Measurements from ENCODE around the gene ARHGEF40. TPM values are rescaled to one million over a fixed set of nuclear protein-coding genes. Genes with fewer than 3 reads are reported as not detected.
A peak's percentile ranks its signal among the peaks of the same experiment; 100 is the strongest.

Gene ARHGEF40
- polyA plus RNA-seq, 1 donor (not counting 4 experiments of a cell fraction or from before 2014, with no cell fraction given): 8.7 TPM

DNA sequence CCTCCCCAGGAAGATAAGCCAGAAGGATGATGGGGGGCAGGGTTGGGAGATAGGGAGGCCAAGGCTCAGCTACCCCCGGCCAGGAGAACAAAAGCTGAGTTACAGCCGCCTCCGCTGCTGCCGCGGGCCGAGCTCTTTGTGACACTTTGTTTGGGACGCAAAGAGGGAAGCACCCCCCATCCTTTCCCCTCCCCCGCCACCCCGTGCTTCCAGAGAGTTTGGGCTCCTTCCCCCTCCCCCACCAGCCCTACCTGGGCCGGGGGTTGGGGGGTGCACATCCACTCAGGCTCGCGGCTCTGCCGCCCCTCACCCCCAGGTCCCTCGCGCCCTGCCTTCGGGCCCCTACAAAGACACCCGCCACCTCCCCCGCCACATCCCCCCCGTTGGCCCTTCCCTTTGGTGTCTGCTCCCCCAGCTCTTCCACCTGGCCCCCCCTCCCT lies 27.6 kb downstream of the ARHGEF40 start:
- dilution Hi-C loops (cut with MboI; ENCODE audit: extremely low pct_ligation_motif_present, low sequenced_read_pairs): no loop called here
- Histone ChIP-seq H2AFZ (ENCODE audit: control insufficient read depth, low read length) (no peak overlapping the region), H4K20me1 (ENCODE audit: control insufficient read depth, extremely low read depth, insufficient read depth, low read length) (peaks cover 4% of the 10 kb centered on the region), H3K27ac (ENCODE audit: control insufficient read depth, insufficient read depth, low read length) (peak overlapping the region; percentile 66), H3K4me3 (ENCODE audit: control insufficient read depth in 2 of 3, extremely low read depth in 1 of 3, insufficient read depth in 2 of 3, low read depth in 1 of 3, low read length in 3 of 3) (peak overlapping the region; percentile 47 to 76 (median 64)), H3K36me3 (ENCODE audit: control insufficient read depth in 2 of 2, extremely low read depth in 1 of 2, insufficient read depth in 2 of 2, low read length in 2 of 2) (peaks cover 2 to 10% of the 10 kb centered on the region in 2 experiments), H3K9me1 (ENCODE audit: control insufficient read depth, extremely low read depth, insufficient read depth, low read length) (no peaks in the 10 kb centered on the region), H3K79me2 (ENCODE audit: control insufficient read depth, insufficient read depth, low read length) (peaks cover 39% of the 10 kb centered on the region), H3K9me3 (ENCODE audit: control insufficient read depth, low read depth, low read length) (no peaks in the 10 kb centered on the region), H3K27me3 (ENCODE audit: control insufficient read depth, extremely low read depth, insufficient read depth, low read length) (no peaks in the 10 kb centered on the region), H3K9ac (ENCODE audit: control insufficient read depth, extremely low read depth, insufficient read depth, low read length) (peak overlapping the region; percentile 63), H3K4me2 (ENCODE audit: control insufficient read depth, extremely low read depth, insufficient read depth, low read depth, low read length) (peak overlapping the region; percentile 87), H3K4me1 (ENCODE audit: control insufficient read depth, extremely low read depth, insufficient read depth, low read length) (peaks cover 51% of the 10 kb centered on the region)
- no peak for FAIRE-seq
- TF ChIP-seq EZH2 (IDR thresholded peaks at IDR 0.05; ENCODE audit: low read length): no peak
- TF ChIP-seq CTCF (optimal IDR thresholded peaks at IDR 0.05 in 1 of 3, IDR thresholded peaks at IDR 0.05 in 1 of 3, conservative IDR thresholded peaks at IDR 0.05 in 1 of 3; ENCODE audit: extremely low read depth in 1 of 3, insufficient read depth in 2 of 3, low read length in 3 of 3): no peak
- DNase-seq (ENCODE audit: low read depth, low spot score): no peak

- Histone ChIP-seq H3K4me1 (ENCODE audit: control insufficient read depth, extremely low read depth, insufficient read depth, low read length) (peaks cover 57% of the 10 kb centered on the region), H3K79me2 (ENCODE audit: control insufficient read depth, insufficient read depth, low read length) (peaks cover 45% of the 10 kb centered on the region), H3K9me1 (ENCODE audit: control insufficient read depth, extremely low read depth, insufficient read depth, low read length) (no peaks in the 10 kb centered on the region), H3K27me3 (ENCODE audit: control insufficient read depth, extremely low read depth, insufficient read depth, low read length) (no peaks in the 10 kb centered on the region), H2AFZ (ENCODE audit: control insufficient read depth, low read length) (peak within 1 kb of the TSS; percentile 53), H3K36me3 (ENCODE audit: control insufficient read depth in 2 of 2, extremely low read depth in 1 of 2, insufficient read depth in 2 of 2, low read length in 2 of 2) (peaks cover 0 to 4% of the 10 kb centered on the region in 2 experiments), H3K4me3 (ENCODE audit: control insufficient read depth in 2 of 3, extremely low read depth in 1 of 3, insufficient read depth in 2 of 3, low read depth in 1 of 3, low read length in 3 of 3) (peak within 1 kb of the TSS; percentile 51 to 81 (median 76)), H3K27ac (ENCODE audit: control insufficient read depth, insufficient read depth, low read length) (peak within 1 kb of the TSS; percentile 66), H3K4me2 (ENCODE audit: control insufficient read depth, extremely low read depth, insufficient read depth, low read depth, low read length) (peak within 1 kb of the TSS; percentile 87), H3K9me3 (ENCODE audit: control insufficient read depth, low read depth, low read length) (no peaks in the 10 kb centered on the region), H3K9ac (ENCODE audit: control insufficient read depth, extremely low read depth, insufficient read depth, low read length) (peak within 1 kb of the TSS; percentile 67), H4K20me1 (ENCODE audit: control insufficient read depth, extremely low read depth, insufficient read depth, low read length) (peaks cover 4% of the 10 kb centered on the region)
- DNase-seq (ENCODE audit: low read depth, low spot score): no peak
- dilution Hi-C loops (cut with MboI; ENCODE audit: extremely low pct_ligation_motif_present, low sequenced_read_pairs): no loop called here
- no peak for FAIRE-seq
- TF ChIP-seq CTCF (optimal IDR thresholded peaks at IDR 0.05 in 1 of 3, IDR thresholded peaks at IDR 0.05 in 1 of 3, conservative IDR thresholded peaks at IDR 0.05 in 1 of 3; ENCODE audit: extremely low read depth in 1 of 3, insufficient read depth in 2 of 3, low read length in 3 of 3) (no peak), EZH2 (IDR thresholded peaks at IDR 0.05; ENCODE audit: low read length) (no peak)
Measured at GRCh38 chr14:21098076-21098891, 28.2 kb downstream of the ARHGEF40 start, which contains the start of gene ZNF219. TSS of gene ZNF219 (minus strand) at chr14:21098655. CDS start at chr14:21093591, 5,064 bp downstream.
